IMR-90 (cell line): ENCODE data around the gene CDKN1C. TPM values are rescaled to one million over a fixed set of nuclear protein-coding genes. Genes with fewer than 3 reads are reported as not detected.

ENCODE experiments used
- ATAC-seq: fragments of 200-7000 bp; cut with Tn5 transposase; 2 replicates; pipeline ENCODE4 v1.9.1; 2020; ENCODE audit warnings: low read depth, mild to moderate bottlenecking, moderate library complexity
- BruUV-seq: library from RNA; stranded (reverse); fragments of 400-500 nt; replicated peaks from 2 replicates; lab custom pipeline; 2021; lab: Mats Ljungman, UMichigan
- CTCF ChIA-PET: fragments of 300-600 bp; formaldehyde crosslinking; extraction: SDS; loops from one replicate; lab custom pipeline; 2021; ENCODE audit warnings: antibody characterized with exemption; lab: Yijun Ruan, JAX
- POLR2A ChIA-PET: fragments of 300-600 bp; sonication (Branson Sonifier 250); formaldehyde crosslinking; loops from one replicate; lab custom pipeline; 2022; ENCODE audit warnings: antibody characterized with exemption; ENCODE audit not compliant: unreplicated experiment; lab: Charles Lee
- DNase-seq: peaks from one replicate; pipeline ENCODE4 v3.0.0; 2013
- H2AFZ ChIP-seq: replicated peaks from 2 replicates; pipeline ENCODE3; 2013; ENCODE audit warnings: low read length, mild to moderate bottlenecking; ENCODE audit not compliant: poor library complexity
- H2AK5ac ChIP-seq: 2 replicates; pipeline ENCODE4 v1.6.1; 2013; ENCODE audit warnings: low read depth, low read length, inconsistent platforms
- H2AK9ac ChIP-seq: replicated peaks from 2 replicates; pipeline ENCODE3; 2013; ENCODE audit warnings: mild to moderate bottlenecking, low read depth, low read length, moderate library complexity; ENCODE audit not compliant: poor library complexity
- H2BK120ac ChIP-seq: 2 replicates; pipeline ENCODE4 v1.6.1; 2013; ENCODE audit warnings: low read depth, low read length, inconsistent platforms
- H2BK15ac ChIP-seq: 3 replicates; pipeline ENCODE4 v1.6.1; 2013; ENCODE audit warnings: low read depth, low read length, inconsistent platforms
- H2BK20ac ChIP-seq: 2 replicates; pipeline ENCODE4 v1.6.1; 2013; ENCODE audit warnings: low read depth, mild to moderate bottlenecking, inconsistent platforms, low read length, moderate library complexity
- H2BK5ac ChIP-seq: 2 replicates; pipeline ENCODE4 v1.6.1; 2013; ENCODE audit warnings: mild to moderate bottlenecking, low read depth, low read length, inconsistent platforms; ENCODE audit not compliant: poor library complexity, severe bottlenecking
- H3K14ac ChIP-seq: replicated peaks from 2 replicates; pipeline ENCODE4 v1.6.1; 2013; ENCODE audit warnings: low read depth, low read length, inconsistent platforms
- H3K18ac ChIP-seq: 2 replicates; pipeline ENCODE4 v1.6.1; 2013; ENCODE audit warnings: low read depth, low read length, control low read depth
- H3K23ac ChIP-seq: 2 replicates; pipeline ENCODE4 v1.6.1; 2013; ENCODE audit warnings: low read depth, low read length, inconsistent platforms
- H3K27ac ChIP-seq: 2 replicates; pipeline ENCODE4 v1.5.1; 2013; ENCODE audit warnings: mild to moderate bottlenecking, control low read depth, low read length; ENCODE audit not compliant: insufficient read depth
- H3K27me3 ChIP-seq: 2 replicates; pipeline ENCODE4 v1.6.1; 2013; ENCODE audit warnings: low read length; ENCODE audit not compliant: control insufficient read depth, insufficient read depth
- H3K36me3 ChIP-seq: 2 replicates; pipeline ENCODE4 v1.6.1; 2013; ENCODE audit warnings: low read length, mixed read lengths; ENCODE audit not compliant: control insufficient read depth, insufficient read depth
- H3K4ac ChIP-seq: 2 replicates; pipeline ENCODE4 v1.6.1; 2013; ENCODE audit warnings: low read depth, low read length, inconsistent platforms
- H3K4me1 ChIP-seq: 2 replicates; pipeline ENCODE4 v1.6.1; 2013; ENCODE audit warnings: low read length, mixed read lengths; ENCODE audit not compliant: control insufficient read depth, insufficient read depth
- H3K4me2 ChIP-seq: 2 replicates; pipeline ENCODE4 v1.6.1; 2013; ENCODE audit warnings: low read depth, mild to moderate bottlenecking, control low read depth, low read length, moderate library complexity
- H3K4me3 ChIP-seq: 2 replicates; pipeline ENCODE4 v1.5.1; 2013; ENCODE audit warnings: low read depth, mild to moderate bottlenecking, control low read depth, low read length, moderate library complexity; ENCODE audit not compliant: insufficient read depth
- H3K56ac ChIP-seq: 2 replicates; pipeline ENCODE4 v1.6.1; 2013; ENCODE audit warnings: low read length, inconsistent platforms; ENCODE audit not compliant: insufficient read depth; ENCODE audit errors: extremely low read depth
- H3K79me1 ChIP-seq, 2 experiments: 2 replicates each; pipeline ENCODE4 v1.6.1; 2013; ENCODE audit warnings: low read length in 2 of 2, inconsistent platforms in 1 of 2, low read depth in 1 of 2
- H3K9ac ChIP-seq: 2 replicates; pipeline ENCODE4 v1.6.1; 2013; ENCODE audit warnings: low read depth, low read length, control low read depth
- H3K9me1 ChIP-seq: 2 replicates; pipeline ENCODE4 v1.6.1; 2013; ENCODE audit warnings: low read length, inconsistent platforms; ENCODE audit not compliant: insufficient read depth
- H3K9me3 ChIP-seq: 2 replicates; pipeline ENCODE4 v1.6.1; 2013; ENCODE audit warnings: low read length; ENCODE audit not compliant: control insufficient read depth, insufficient read depth
- H4K20me1 ChIP-seq: 2 replicates; pipeline ENCODE4 v1.6.1; 2013; ENCODE audit warnings: low read length, inconsistent platforms; ENCODE audit not compliant: insufficient read depth
- H4K5ac ChIP-seq: 2 replicates; pipeline ENCODE4 v1.6.1; 2013; ENCODE audit warnings: mild to moderate bottlenecking, low read depth, low read length, control low read depth
- H4K8ac ChIP-seq, 2 experiments: 2 replicates each; pipeline ENCODE4 v1.6.1; 2013; ENCODE audit warnings: low read depth in 2 of 2, low read length in 2 of 2, control low read depth in 1 of 2, inconsistent platforms in 1 of 2
- H4K91ac ChIP-seq: 2 replicates; pipeline ENCODE4 v1.6.1; 2013; ENCODE audit warnings: low read depth, low read length, inconsistent platforms; ENCODE audit not compliant: insufficient read depth
- BHLHE40 ChIP-seq: fragments of 150-350 bp; IDR thresholded peaks from 2 replicates; pipeline ENCODE4 v1.6.1; 2016; ENCODE audit warnings: mild to moderate bottlenecking, low read depth, low read length
- CEBPB ChIP-seq: IDR thresholded peaks from 2 replicates; pipeline ENCODE4 v1.6.1; 2012; ENCODE audit warnings: low read depth, low read length, improper control_type of control experiment
- CTCF ChIP-seq: conservative IDR thresholded peaks from 2 replicates; pipeline ENCODE4 v1.5.1; 2012; ENCODE audit warnings: mild to moderate bottlenecking, low read depth, low read length, improper control_type of control experiment
- ELK1 ChIP-seq: fragments of 150-350 bp; IDR thresholded peaks from 2 replicates; pipeline ENCODE4 v1.6.1; 2016; ENCODE audit warnings: low read depth, mild to moderate bottlenecking, low read length, moderate library complexity, borderline replicate concordance
- FOS ChIP-seq: fragments of 150-350 bp; IDR thresholded peaks from 2 replicates; pipeline ENCODE4 v1.6.1; 2016; ENCODE audit warnings: low read depth, low read length
- MAFK ChIP-seq: IDR thresholded peaks from 2 replicates; pipeline ENCODE4 v1.6.1; 2012; ENCODE audit warnings: low read depth, low read length, improper control_type of control experiment
- MAZ ChIP-seq: IDR thresholded peaks from 2 replicates; pipeline ENCODE4 v1.6.1; 2012; ENCODE audit warnings: low read depth, mild to moderate bottlenecking, low read length, improper control_type of control experiment, moderate library complexity, borderline replicate concordance
- MXI1 ChIP-seq: IDR thresholded peaks from 2 replicates; pipeline ENCODE4 v1.6.1; 2012; ENCODE audit warnings: low read depth, mild to moderate bottlenecking, low read length, moderate library complexity, borderline replicate concordance
- NFE2L2 ChIP-seq: fragments of 150-350 bp; IDR thresholded peaks from 2 replicates; pipeline ENCODE4 v1.6.1; 2016; ENCODE audit warnings: low read depth, mild to moderate bottlenecking, low read length
- POLR2A ChIP-seq: IDR thresholded peaks from 2 replicates; pipeline ENCODE4 v1.6.1; 2012; ENCODE audit warnings: mild to moderate bottlenecking, low read depth, low read length
- RAD21 ChIP-seq: IDR thresholded peaks from 2 replicates; pipeline ENCODE4 v1.6.1; 2012; ENCODE audit warnings: low read length, improper control_type of control experiment
- RCOR1 ChIP-seq: IDR thresholded peaks from 2 replicates; pipeline ENCODE4 v1.6.1; 2012; ENCODE audit warnings: mild to moderate bottlenecking, low read length, improper control_type of control experiment; ENCODE audit not compliant: insufficient replicate concordance
- RFX5 ChIP-seq: IDR thresholded peaks from 2 replicates; pipeline ENCODE4 v1.8.0; 2012; ENCODE audit warnings: low read depth, mild to moderate bottlenecking, low read length, moderate library complexity
- SMC3 ChIP-seq: fragments of 150-350 bp; IDR thresholded peaks from 2 replicates; pipeline ENCODE4 v1.6.1; 2016; ENCODE audit warnings: low read depth, mild to moderate bottlenecking, antibody characterized with exemption, low read length, moderate library complexity
- USF2 ChIP-seq: fragments of 150-350 bp; IDR thresholded peaks from 2 replicates; pipeline ENCODE4 v1.6.1; 2017; ENCODE audit warnings: mild to moderate bottlenecking, antibody characterized with exemption, low read length, low read depth
- WGBS, 2 experiments: methylation state at CpG; one replicate each; pipeline versions ENCODE4 v1.1.5 to v1.1.7; 2013; ENCODE audit warnings: missing lambda C conversion rate in 2 of 2; ENCODE audit not compliant: insufficient read length in 1 of 2; ENCODE audit errors: extremely low coverage in 2 of 2; 5-methylcytosine and 5-hydroxymethylcytosine counted together
- dilution Hi-C: fragments of 300-500 bp; cut with HindIII; formaldehyde crosslinking; loops from one replicate; pipeline ENCODE4 v1.14.3; 2018; ENCODE audit warnings: low sequenced_read_pairs; ENCODE audit not compliant: unreplicated experiment
- in situ Hi-C: fragments of 300-500 bp; cut with MboI; formaldehyde crosslinking; loops from 3 replicates; pipeline ENCODE4 v1.14.3; 2019; ENCODE audit warnings: low sequenced_read_pairs, inconsistent platforms, mixed read lengths
- intact Hi-C: fragments of 100-400 bp; cut with micrococcal nuclease; formaldehyde crosslinking; loops from 2 replicates; pipeline ENCODE4 v1.10.0; 2022
- polyA plus RNA-seq, 3 experiments: library from polyadenylated mRNA; depleted of rRNA; stranded (reverse); fragments of >200 nt; gene quantifications; 2 replicates each; pipeline ENCODE4 v1.2.3, GENCODE V29; 2012; ENCODE audit warnings: low replicate concordance in 1 of 3
- total RNA-seq: library from RNA; depleted of rRNA; stranded (reverse); fragments of >200 nt; gene quantifications from 2 replicates; pipeline ENCODE4 v1.2.3, GENCODE V29; 2012

The CDKN1C gene
- total and polyA plus RNA-seq, 2 of the 4 experiments (the other 2 are of a cell fraction) = 1.6 to 3.0 TPM

- H3K4me3 ChIP-seq = no peak overlapping the region
- H4K5ac ChIP-seq = no peak overlapping the region
- 100% methylated on average over 1 of the region's 19 CpGs; no CpG with 5 or more reads in 1 of the 2 experiments for WGBS, 2 experiments
- no TSS peak for BruUV-seq
- dilution Hi-C loops = no loop called here
- H2BK120ac ChIP-seq = no peak overlapping the region
- H2AK5ac ChIP-seq = no peak overlapping the region
- peaks cover 2% of the 10 kb centered on the region; the same call in 1 of the 2 replicates for H3K9me3 ChIP-seq
- no peak overlapping the region for H3K9ac ChIP-seq
- peaks cover 16% of the 10 kb centered on the region; the same call in 1 of the 2 replicates for H3K27me3 ChIP-seq
- in situ Hi-C loops = no loop called here
- peaks cover 2% of the 10 kb centered on the region; the same call in 1 of the 2 replicates for H3K4me1 ChIP-seq
- H3K4ac ChIP-seq = no peak overlapping the region
- H2BK5ac ChIP-seq = no peak overlapping the region
- intact Hi-C loops = no loop called here
- POLR2A ChIA-PET = no interaction called here
- no peak overlapping the region for H2AK9ac ChIP-seq
- H3K27ac ChIP-seq = no peak overlapping the region
- no peak overlapping the region for H3K4me2 ChIP-seq
- H4K8ac ChIP-seq = no peak overlapping the region
- CTCF ChIA-PET = no interaction called here
- no peak overlapping the region for H3K56ac ChIP-seq
- DNase-seq (no peak), ATAC-seq (no peak)
- no peak overlapping the region for H2BK15ac ChIP-seq
- no peaks in the 10 kb centered on the region for H4K20me1 ChIP-seq
- H4K91ac ChIP-seq = no peak overlapping the region
- no peak overlapping the region for H3K23ac ChIP-seq
- peak overlapping the region; percentile 29 for H2AFZ ChIP-seq
- TF ChIP-seq NFE2L2 (no peak), BHLHE40 (no peak), MAZ (no peak), POLR2A (no peak), RFX5 (no peak), RCOR1 (no peak), RAD21 (no peak), CTCF (no peak), MXI1 (no peak), MAFK (no peak), FOS (no peak), CEBPB (no peak), SMC3 (no peak), USF2 (no peak), ELK1 (no peak)
- H3K9me1 ChIP-seq = no peaks in the 10 kb centered on the region
- no peak overlapping the region for H2BK20ac ChIP-seq
- no peaks in the 10 kb centered on the region for H3K79me1 ChIP-seq
- H3K14ac ChIP-seq = no peak overlapping the region
- no peaks in the 10 kb centered on the region for H3K36me3 ChIP-seq
- no peak overlapping the region for H3K18ac ChIP-seq
These were observed 51.7 kb downstream of the CDKN1C start for GRCh38 chr11:2833716-2834502.
